GM10266 (cell line): Measurements from ENCODE around the gene DZIP1.

Experiments used
- DNase-seq: peaks from one replicate; pipeline ENCODE4 v3.0.0; 2012; ENCODE audit errors: extremely low spot score
- TF ChIP-seq, protein P1 (sequence below): IDR thresholded peaks from 2 replicates; pipeline ENCODE4 v1.5.1; 2012; ENCODE audit warnings: mild to moderate bottlenecking, low read depth; ENCODE audit not compliant: control insufficient read depth, insufficient read depth; ENCODE audit errors: missing control alignments

Gene DZIP1

DNA sequence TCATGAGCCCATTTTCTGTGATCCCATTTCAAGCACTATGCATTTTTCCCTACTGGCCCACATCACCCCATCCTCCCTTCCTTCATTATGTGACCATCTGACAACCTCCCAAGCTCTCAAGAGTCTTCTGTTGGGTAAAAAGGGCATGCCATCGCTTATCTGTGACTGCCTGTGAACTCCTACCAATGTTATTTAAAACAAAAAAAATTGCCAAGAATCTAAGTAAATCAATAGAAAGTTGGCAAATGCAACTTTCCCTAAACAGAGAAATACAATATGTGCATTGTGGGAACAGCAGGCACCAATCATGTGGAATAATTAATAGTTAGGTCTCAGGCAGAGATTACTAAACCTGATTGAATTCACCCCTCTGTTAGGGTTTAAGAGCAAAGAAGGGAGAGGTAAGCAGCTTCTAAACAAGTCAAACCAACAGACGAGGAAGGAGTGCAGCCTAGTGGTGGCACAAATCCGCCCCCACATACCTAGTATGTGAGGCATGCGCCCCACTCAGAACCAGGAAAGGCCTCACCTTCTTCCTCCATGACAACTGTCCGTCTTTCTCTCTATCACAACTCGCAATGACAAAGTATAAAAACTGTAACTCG is 29.8 kb downstream of the DZIP1 start:
- TF ChIP-seq, protein P1, sequence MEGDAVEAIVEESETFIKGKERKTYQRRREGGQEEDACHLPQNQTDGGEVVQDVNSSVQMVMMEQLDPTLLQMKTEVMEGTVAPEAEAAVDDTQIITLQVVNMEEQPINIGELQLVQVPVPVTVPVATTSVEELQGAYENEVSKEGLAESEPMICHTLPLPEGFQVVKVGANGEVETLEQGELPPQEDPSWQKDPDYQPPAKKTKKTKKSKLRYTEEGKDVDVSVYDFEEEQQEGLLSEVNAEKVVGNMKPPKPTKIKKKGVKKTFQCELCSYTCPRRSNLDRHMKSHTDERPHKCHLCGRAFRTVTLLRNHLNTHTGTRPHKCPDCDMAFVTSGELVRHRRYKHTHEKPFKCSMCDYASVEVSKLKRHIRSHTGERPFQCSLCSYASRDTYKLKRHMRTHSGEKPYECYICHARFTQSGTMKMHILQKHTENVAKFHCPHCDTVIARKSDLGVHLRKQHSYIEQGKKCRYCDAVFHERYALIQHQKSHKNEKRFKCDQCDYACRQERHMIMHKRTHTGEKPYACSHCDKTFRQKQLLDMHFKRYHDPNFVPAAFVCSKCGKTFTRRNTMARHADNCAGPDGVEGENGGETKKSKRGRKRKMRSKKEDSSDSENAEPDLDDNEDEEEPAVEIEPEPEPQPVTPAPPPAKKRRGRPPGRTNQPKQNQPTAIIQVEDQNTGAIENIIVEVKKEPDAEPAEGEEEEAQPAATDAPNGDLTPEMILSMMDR: no peak
- DNase-seq: no peak

DNA sequence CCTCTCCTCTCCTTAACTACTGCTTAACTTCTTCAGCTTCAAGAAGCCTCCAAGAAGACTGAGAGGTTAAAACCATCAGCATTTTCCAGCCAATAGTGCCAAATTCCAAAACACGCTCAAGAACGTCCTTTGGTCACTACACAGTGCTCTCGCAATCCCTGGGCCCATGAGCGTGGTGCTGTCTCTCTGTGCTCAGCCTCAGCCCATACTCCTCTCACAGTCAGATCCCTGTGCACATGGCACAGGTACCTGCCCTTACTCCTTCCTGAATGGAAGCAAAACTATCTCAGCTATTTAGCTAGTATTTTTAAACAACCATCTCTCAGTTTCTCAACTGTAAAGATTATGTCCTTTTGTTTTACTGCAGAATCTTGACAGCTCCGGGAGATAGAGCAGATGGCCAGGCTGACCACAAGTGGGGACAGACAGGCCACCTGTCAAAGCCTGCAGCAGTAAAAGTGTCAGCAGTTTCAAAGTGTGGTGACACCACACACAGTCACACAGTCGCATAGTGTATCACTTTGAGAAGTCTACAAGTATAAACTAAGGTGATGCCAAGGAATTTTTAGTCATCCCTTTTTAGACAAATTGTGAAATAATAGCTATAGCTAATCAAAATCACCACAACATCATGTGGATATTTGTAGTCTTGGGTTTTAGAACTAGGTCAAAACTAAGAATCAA is 35.7 kb downstream of the DZIP1 start:
- TF ChIP-seq, protein P1: no peak

DNA sequence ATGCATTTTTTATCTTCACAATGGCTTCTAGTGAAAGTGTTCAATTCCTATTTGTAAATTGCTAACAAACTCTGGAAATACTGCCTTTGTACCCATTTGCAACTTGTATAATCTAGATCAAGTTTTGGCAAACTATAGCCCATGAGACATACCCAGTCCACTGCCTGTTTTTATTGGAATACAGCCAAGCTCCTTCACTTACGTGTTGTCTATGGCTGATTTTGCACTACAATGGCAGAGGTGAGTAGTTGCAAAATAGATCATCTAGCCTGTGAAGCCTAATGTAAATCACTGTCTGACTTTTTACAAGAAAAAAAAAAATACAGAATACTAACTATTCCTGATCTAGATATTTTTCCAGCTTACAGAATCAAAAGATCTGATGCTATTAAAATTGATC is 37.1 kb downstream of the DZIP1 start:
- TF ChIP-seq, protein P1: no peak
- no peak for DNase-seq

More for the DNA sequence above, 35.7 kb downstream of the DZIP1 start:
- no peak for DNase-seq

DNA sequence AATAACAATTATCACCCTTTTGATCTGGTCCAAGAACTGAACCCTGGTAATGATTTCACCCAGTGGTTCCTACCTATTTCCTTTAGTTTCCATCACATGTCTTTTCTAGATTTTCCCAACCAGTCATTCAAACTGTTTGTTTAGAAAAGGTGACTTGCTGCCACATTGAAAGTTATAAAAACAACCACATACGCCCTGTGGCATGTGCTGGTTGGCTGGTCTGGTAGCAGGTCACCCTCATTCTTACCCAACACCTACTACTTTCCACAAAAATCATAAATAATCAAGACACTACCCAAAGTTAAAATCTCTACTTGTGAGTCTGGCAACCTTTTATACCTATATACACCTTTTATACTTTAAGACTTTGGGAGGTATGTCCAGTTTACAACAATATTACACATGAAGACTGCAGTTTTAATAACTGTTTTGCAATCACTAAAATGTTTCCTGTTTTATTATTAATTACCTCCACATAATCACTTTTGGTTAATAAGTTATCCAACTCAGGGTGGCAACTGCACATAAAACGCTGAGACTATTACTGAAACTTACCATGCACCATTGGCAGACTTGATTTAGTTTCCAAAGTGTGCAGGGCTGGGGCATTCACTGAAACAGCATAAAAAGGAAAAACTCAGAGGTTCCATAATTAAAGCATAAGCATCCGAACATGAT is 38.9 kb downstream of the DZIP1 start:
- TF ChIP-seq, protein P1: no peak
- DNase-seq: no peak

DNA sequence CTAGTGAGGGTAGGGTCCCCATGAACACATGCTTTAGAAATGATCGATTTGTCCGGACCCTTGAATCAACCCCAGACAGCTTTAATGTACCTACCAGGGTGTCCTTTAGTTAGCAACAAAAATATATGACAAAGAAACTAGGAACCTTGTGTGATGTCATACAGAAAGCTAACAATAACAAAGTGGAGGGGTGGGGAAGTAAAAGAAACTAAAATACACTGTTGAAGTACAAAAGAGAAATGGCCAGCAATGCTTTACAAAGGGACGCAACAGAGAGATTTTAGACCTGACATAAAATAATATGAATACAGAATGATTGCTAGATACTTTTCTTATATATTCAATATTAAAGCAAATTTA is 40.0 kb downstream of the DZIP1 start:
- TF ChIP-seq, protein P1: no peak
- no peak for DNase-seq

DNA sequence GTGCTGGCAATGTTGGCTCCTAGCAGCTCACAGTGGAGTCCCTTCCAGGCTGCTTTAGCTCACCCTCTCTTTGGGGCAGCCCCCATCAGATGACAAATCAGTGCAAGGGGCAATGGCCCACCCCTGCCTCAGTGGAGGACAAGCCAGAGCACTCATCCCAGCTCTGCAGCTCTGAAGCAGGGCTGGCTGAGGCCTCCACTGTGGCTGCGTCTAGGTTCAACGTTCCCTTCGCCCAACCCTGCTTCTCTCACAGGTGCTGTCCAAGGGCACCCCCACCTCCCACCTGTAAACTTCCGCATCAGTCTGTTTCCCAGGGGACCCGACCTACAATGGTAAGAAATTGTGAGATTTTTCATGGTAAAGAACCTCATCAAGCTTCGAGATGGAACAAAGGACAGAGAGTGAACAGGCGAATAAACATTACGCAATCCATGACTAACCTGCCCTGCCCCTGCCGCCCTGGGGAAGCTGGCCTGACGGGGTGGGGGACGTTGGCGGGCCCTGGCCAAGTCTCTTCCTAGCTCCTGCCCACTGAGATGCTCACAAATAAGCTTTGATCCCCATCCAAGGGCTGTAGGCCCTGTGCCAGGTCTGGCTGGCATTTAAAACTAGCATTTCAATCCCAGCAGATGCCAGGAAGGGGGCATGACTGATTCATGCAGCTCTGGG is 40.5 kb downstream of the DZIP1 start:
- DNase-seq: no peak
- TF ChIP-seq, protein P1: no peak
